Esophagus muscularis mucosa (tissue), 3 donors: ENCODE data around the gene UNC5B.

Source experiments
- POLR2A ChIP-seq: fragments of 450-650 bp; IDR thresholded peaks from one replicate; pipeline ENCODE4 v1.6.1; 2017; ENCODE audit warnings: antibody characterized with exemption, moderate library complexity, mild to moderate bottlenecking, low read depth
- POLR2AphosphoS5 ChIP-seq, 2 donors: sonication (generic); formaldehyde crosslinking; IDR thresholded peaks; one replicate each; pipeline ENCODE4 v1.6.1; 2017; ENCODE audit warnings: antibody characterized with exemption in 2 of 2
- TF ChIP-seq, protein P1 (sequence below), 3 experiments: fragments of 200-600 bp in 2 of 3; fragments of 450-650 bp in 1 of 3; sonication (generic) in 2 of 3; IDR thresholded peaks; one replicate each; pipeline ENCODE4 v1.5.1; 2017 to 2019; ENCODE audit warnings: antibody characterized with exemption in 3 of 3, mild to moderate bottlenecking in 2 of 3, moderate library complexity in 1 of 3

- TF ChIP-seq, protein P1, sequence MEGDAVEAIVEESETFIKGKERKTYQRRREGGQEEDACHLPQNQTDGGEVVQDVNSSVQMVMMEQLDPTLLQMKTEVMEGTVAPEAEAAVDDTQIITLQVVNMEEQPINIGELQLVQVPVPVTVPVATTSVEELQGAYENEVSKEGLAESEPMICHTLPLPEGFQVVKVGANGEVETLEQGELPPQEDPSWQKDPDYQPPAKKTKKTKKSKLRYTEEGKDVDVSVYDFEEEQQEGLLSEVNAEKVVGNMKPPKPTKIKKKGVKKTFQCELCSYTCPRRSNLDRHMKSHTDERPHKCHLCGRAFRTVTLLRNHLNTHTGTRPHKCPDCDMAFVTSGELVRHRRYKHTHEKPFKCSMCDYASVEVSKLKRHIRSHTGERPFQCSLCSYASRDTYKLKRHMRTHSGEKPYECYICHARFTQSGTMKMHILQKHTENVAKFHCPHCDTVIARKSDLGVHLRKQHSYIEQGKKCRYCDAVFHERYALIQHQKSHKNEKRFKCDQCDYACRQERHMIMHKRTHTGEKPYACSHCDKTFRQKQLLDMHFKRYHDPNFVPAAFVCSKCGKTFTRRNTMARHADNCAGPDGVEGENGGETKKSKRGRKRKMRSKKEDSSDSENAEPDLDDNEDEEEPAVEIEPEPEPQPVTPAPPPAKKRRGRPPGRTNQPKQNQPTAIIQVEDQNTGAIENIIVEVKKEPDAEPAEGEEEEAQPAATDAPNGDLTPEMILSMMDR (IDR thresholded peaks at IDR 0.05): no peak
- TF ChIP-seq POLR2A (no peak), POLR2AphosphoS5 (IDR thresholded peaks at IDR 0.05) (no peak)
Observed at GRCh38 chr10:71234970-71235685, 22.8 kb downstream of the UNC5B start.
